Measurements from ENCODE around the gene TMEM141.
"Not testable (repeated sequence)": the region's sequence is repeated elsewhere in the genome, so short reads cannot be mapped to it uniquely, and the experiment has no call there.

TMEM141 gene

DNA sequence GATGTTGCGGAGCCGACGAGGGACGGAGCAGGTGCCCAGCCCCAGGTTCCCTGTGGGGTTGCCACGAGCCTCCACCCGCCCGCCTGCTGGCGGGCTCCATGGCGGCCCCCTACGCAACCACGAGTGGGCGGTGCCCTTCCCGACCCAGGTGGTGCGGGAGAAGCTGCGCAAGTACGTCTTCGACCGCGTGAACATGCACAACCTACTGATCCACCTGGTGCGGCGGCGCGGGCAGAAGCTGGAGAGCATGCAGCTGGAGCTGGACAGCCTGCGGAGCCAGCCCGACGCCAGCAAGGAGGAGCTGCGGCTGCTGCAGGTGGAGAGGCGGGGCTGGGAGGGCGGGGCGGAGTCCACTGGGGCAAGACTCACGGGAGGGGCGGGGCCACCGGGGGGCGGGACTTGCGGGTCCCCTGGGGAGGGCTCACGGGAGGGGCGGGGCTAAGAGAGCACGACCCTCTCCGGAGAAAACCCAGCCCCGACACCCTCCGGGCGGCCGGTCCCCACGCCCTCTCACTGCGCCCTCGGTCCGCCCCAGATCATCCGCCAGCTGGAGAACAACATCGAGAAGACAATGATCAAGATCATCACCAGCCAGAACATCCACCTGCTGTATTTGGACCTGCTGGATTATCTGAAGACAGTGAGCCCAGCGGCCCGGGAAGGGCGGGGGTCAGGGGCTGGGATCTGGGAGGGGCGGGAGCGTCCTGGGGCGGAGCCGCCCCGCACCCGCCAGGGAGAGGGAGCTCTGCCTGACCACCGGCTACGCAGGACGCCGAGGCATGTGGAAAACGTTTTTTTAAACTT is 8.9 kb downstream of the TMEM141 start:
- peak overlapping the region; percentile 74 for H3K4me3 ChIP-seq (ENCODE audit: low read length)
- peaks cover 41% of the 10 kb centered on the region for H3K27me3 ChIP-seq (ENCODE audit: low read depth, low read length)
- no peak overlapping the region for H3K27ac ChIP-seq (ENCODE audit: low read length)
- H4K20me1 ChIP-seq (ENCODE audit: insufficient read depth, low read length), result peaks cover 7% of the 10 kb centered on the region; the same call in 1 of the 2 replicates
- H3K4me1 ChIP-seq (ENCODE audit: low read length), result peaks cover 26% of the 10 kb centered on the region
- no peaks in the 10 kb centered on the region for H3K36me3 ChIP-seq (replicated peaks; ENCODE audit: low read depth, low read length)
- H3K9me3 ChIP-seq (ENCODE audit: insufficient read depth, low read length), result no peaks in the 10 kb centered on the region
- no peaks in the 10 kb centered on the region for H3K79me2 ChIP-seq (ENCODE audit: low read length)
- H3K4me2 ChIP-seq (ENCODE audit: low read length), result peak overlapping the region; percentile 94
- no peak overlapping the region for H3K9ac ChIP-seq (ENCODE audit: low read length)
- no peak for TF ChIP-seq EZH2phosphoT487 (IDR thresholded peaks at IDR 0.05; ENCODE audit: low read depth)
- TF ChIP-seq, protein P1, sequence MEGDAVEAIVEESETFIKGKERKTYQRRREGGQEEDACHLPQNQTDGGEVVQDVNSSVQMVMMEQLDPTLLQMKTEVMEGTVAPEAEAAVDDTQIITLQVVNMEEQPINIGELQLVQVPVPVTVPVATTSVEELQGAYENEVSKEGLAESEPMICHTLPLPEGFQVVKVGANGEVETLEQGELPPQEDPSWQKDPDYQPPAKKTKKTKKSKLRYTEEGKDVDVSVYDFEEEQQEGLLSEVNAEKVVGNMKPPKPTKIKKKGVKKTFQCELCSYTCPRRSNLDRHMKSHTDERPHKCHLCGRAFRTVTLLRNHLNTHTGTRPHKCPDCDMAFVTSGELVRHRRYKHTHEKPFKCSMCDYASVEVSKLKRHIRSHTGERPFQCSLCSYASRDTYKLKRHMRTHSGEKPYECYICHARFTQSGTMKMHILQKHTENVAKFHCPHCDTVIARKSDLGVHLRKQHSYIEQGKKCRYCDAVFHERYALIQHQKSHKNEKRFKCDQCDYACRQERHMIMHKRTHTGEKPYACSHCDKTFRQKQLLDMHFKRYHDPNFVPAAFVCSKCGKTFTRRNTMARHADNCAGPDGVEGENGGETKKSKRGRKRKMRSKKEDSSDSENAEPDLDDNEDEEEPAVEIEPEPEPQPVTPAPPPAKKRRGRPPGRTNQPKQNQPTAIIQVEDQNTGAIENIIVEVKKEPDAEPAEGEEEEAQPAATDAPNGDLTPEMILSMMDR (IDR thresholded peaks at IDR 0.05; ENCODE audit: low read depth, low read length), result no peak
- H2AFZ ChIP-seq (ENCODE audit: low read depth, low read length), result no peak overlapping the region

DNA sequence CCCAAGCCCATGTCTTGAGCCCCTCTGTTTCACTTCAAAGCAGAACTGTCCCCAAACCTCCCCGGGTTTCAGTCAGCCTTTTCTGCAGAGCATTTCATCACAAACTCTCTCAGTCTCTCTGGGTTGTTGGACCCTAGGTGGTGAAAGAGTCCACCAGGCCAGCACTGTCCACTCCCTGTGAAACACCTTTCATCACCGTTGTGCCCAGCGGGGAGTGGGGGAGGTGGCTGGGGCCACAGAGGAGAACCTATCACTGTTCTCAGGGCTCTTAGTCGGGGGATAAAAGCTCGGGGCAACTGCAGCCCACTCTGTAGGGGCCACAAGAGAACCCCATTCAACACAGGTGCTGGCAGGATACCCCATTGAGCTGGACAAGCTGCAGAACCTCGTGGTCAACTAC is 11.2 kb downstream of the TMEM141 start:
- Histone ChIP-seq H3K27ac (ENCODE audit: low read length) (no peak overlapping the region), H3K9ac (ENCODE audit: low read length) (no peak overlapping the region)

DNA sequence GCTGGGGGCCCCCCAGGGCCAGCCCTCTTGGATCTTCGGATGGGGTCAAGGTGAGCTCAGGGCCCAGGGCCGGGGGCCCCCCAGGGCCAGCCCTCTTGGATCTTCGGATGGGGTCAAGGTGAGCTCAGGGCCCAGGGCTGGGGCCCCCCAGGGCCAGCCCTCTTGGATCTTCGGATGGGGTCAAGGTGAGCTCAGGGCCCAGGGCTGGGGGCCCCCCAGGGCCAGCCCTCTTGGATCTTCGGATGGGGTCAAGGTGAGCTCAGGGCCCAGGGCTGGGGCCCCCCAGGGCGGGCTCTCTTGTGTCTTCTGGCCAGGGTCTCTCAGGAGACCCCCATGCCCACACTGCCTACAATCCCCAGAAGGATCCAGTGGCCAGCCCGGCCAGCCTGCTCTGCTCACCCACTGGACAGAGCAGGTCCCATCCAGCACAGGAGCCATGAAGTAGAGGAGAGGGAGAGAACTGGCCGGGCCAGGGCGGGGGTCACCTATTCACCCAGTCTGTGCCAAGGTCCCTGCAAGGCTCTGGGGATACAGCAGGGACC is 11.9 kb downstream of the TMEM141 start:
- Histone ChIP-seq H3K4me1 (ENCODE audit: low read length) (peaks cover 27% of the 10 kb centered on the region), H3K27me3 (ENCODE audit: low read depth, low read length) (peaks cover 24% of the 10 kb centered on the region), H3K36me3 (replicated peaks; ENCODE audit: low read depth, low read length) (peaks cover 11% of the 10 kb centered on the region), H4K20me1 (ENCODE audit: insufficient read depth, low read length) (peaks cover 12% of the 10 kb centered on the region), H3K79me2 (ENCODE audit: low read length) (peaks cover 13% of the 10 kb centered on the region)
- not testable (repeated sequence) for H3K9ac ChIP-seq (ENCODE audit: low read length); H2AFZ ChIP-seq (ENCODE audit: low read depth, low read length); H3K27ac ChIP-seq (ENCODE audit: low read length); H3K9me3 ChIP-seq (ENCODE audit: insufficient read depth, low read length); H3K4me3 ChIP-seq (ENCODE audit: low read length); H3K4me2 ChIP-seq (ENCODE audit: low read length)

More for the DNA sequence above, 11.2 kb downstream of the TMEM141 start:
- H3K4me3 ChIP-seq (ENCODE audit: low read length), result no peak overlapping the region
- H3K36me3 ChIP-seq (replicated peaks; ENCODE audit: low read depth, low read length), result peaks cover 11% of the 10 kb centered on the region
- no peaks in the 10 kb centered on the region for H3K9me3 ChIP-seq (ENCODE audit: insufficient read depth, low read length)
- peaks cover 24% of the 10 kb centered on the region for H3K27me3 ChIP-seq (ENCODE audit: low read depth, low read length)
- H3K4me1 ChIP-seq (ENCODE audit: low read length), result peaks cover 27% of the 10 kb centered on the region
- peaks cover 10% of the 10 kb centered on the region for H3K79me2 ChIP-seq (ENCODE audit: low read length)
- H2AFZ ChIP-seq (ENCODE audit: low read depth, low read length), result no peak overlapping the region
- no peak overlapping the region for H3K4me2 ChIP-seq (ENCODE audit: low read length)
- TF ChIP-seq, protein P1 (IDR thresholded peaks at IDR 0.05; ENCODE audit: low read depth, low read length), result no peak
- TF ChIP-seq EZH2phosphoT487 (IDR thresholded peaks at IDR 0.05; ENCODE audit: low read depth), result no peak
- H4K20me1 ChIP-seq (ENCODE audit: insufficient read depth, low read length), result peaks cover 12% of the 10 kb centered on the region

DNA sequence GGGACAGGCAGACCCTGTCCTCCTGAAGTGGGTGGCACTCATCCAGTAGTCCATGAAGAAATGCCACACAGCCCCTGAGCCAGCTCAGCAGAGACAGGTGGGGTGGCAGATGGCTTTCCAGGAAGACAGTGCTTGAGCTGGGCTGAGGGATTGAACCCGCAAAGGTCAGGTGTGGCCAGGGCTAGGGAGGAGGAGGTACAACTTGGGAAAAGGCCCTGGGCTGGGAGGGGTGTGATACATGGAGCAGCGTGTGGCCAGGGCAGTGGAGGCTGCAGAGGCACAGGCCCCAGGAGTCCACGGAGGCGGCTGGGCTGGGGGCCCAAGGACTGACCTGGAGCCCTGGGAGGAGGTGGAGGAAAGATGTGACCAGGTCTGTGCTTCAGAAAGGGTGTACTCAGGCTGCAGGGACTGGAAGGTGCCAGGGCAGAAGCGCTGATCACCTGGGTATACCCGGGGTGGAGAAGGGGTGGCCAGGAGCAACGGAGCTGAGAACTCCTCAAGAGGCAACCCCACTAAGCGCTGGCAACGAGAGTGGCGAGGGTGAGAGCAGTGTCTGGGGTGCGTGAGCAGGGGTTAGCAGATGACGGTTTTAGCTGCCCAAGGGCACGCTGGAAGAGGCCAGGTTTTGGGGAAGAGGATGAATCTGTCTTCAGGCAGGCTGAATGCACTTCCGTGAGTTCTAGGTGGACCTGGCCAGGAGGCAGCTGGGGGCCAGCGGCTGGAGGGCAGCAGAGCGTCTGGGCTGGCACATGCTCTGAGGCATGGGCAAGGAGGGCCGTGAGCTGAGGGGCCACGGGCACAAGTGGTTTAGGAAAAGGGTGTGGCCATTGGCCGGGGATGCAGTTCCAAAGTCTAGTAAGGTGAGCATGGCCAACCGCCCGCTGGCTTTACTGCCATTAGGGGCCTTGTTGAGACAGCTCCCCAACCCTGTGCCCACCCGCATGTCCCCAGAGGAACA is 12.7 kb downstream of the TMEM141 start:
- peaks cover 27% of the 10 kb centered on the region for H3K4me1 ChIP-seq (ENCODE audit: low read length)
- TF ChIP-seq, protein P1 (IDR thresholded peaks at IDR 0.05; ENCODE audit: low read depth, low read length), result no peak
- TF ChIP-seq EZH2phosphoT487 (IDR thresholded peaks at IDR 0.05; ENCODE audit: low read depth), result no peak
- H3K4me3 ChIP-seq (ENCODE audit: low read length), result no peak overlapping the region
- peaks cover 20% of the 10 kb centered on the region for H3K27me3 ChIP-seq (ENCODE audit: low read depth, low read length)
- peaks cover 11% of the 10 kb centered on the region for H3K36me3 ChIP-seq (replicated peaks; ENCODE audit: low read depth, low read length)
- no peak overlapping the region for H2AFZ ChIP-seq (ENCODE audit: low read depth, low read length)
- H3K27ac ChIP-seq (ENCODE audit: low read length), result no peak overlapping the region
- no peaks in the 10 kb centered on the region for H3K9me3 ChIP-seq (ENCODE audit: insufficient read depth, low read length)
- H4K20me1 ChIP-seq (ENCODE audit: insufficient read depth, low read length), result peaks cover 15% of the 10 kb centered on the region
- H3K79me2 ChIP-seq (ENCODE audit: low read length), result peaks cover 20% of the 10 kb centered on the region
- no peak overlapping the region for H3K9ac ChIP-seq (ENCODE audit: low read length)
- H3K4me2 ChIP-seq (ENCODE audit: low read length), result no peak overlapping the region

Measured in OCI-LY3 (cell line).